IPS-11a (cell line): ENCODE results near the gene PTGR2.
"Not testable (repeated sequence)": the region's sequence is repeated elsewhere in the genome, so short reads cannot be mapped to it uniquely, and the experiment has no call there.

ENCODE experiments used
- H3K4me3 ChIP-seq: one replicate; pipeline ENCODE4 v1.5.1; 2013; ENCODE audit warnings: low read depth, low read length, control low read depth

Gene PTGR2

GRCh38 chr14:73829526-73830431 is 21.9 kb upstream of the PTGR2 start:
- no peak overlapping the region for H3K4me3 ChIP-seq

GRCh38 chr14:73833034-73833433 is 18.6 kb upstream of the PTGR2 start:
- no peak overlapping the region for H3K4me3 ChIP-seq

- H3K4me3 ChIP-seq = no peak overlapping the region
These were observed 17.9 kb upstream of the PTGR2 start for GRCh38 chr14:73833530-73834260.

GRCh38 chr14:73834261-73834625 is 17.4 kb upstream of the PTGR2 start:
- no peak overlapping the region for H3K4me3 ChIP-seq

- H3K4me3 ChIP-seq = not testable (repeated sequence)
These were observed 13.2 kb upstream of the PTGR2 start for GRCh38 chr14:73838293-73839034.

DNA sequence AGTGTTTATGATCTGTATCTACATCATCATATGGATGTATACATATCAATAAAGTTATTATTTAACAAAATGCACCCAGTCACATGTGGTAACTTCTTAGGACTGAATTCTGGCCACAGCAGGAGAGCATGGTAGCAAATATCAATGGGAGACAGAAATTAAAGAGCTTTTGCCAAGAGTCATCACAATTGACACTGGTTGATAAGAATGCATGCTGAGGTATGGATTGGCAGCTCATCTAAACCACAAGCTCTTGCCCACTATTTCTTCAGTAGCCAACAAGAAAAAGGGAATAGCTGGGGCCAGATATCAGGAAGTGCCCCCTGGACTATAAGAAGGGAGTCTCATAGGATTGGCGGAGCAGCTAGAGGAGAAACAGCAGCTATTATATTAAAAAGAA is 9.4 kb upstream of the PTGR2 start:
- H3K4me3 ChIP-seq = no peak overlapping the region

DNA sequence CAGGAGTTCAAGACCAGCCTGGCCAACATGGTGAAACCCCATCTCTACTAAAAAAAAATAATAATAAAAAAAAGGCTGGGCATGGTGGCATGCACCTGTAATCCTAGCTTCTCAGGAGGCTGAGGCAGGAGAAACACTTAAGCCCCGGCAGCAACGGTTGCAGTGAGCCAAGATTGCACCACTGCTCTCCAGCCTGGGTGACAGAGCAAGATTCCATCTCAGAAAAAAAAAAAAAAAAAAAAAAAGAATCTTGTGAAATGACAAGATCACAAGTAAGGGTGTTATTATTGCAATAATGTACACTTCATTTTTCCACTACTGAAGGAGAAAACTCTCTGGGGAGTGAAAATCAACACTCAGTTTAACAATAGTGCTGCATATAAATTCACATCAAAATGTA is 8.8 kb upstream of the PTGR2 start:
- H3K4me3 ChIP-seq = no peak overlapping the region

GRCh38 chr14:73843296-73843695 is 8.3 kb upstream of the PTGR2 start:
- H3K4me3 ChIP-seq = no peak overlapping the region

DNA sequence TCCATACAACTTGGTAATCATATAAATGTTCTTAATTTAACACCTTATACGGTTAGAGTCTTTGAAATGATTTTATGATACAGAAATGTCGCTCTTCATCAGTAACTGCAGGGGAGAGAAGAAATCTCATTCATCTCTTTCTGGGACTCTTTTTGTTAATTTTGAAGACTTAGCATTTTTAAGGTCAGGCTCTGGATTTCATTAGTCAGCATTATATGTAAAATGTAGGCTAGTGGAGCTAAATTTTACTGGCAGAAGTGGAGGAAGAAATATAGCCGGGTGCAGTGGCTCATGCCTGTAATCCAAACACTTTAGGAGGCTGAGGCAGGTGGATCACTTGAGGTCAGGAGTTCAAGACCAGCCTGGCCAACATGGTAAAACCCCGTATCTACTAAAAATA is 4.7 kb upstream of the PTGR2 start:
- no peak overlapping the region for H3K4me3 ChIP-seq

- peak overlapping the region; percentile 5 for H3K4me3 ChIP-seq
These were observed 631 bp upstream of the PTGR2 start for GRCh38 chr14:73851000-73851399.

GRCh38 chr14:73859145-73859544 is 7.5 kb downstream of the PTGR2 start:
- H3K4me3 ChIP-seq = no peak overlapping the region

DNA sequence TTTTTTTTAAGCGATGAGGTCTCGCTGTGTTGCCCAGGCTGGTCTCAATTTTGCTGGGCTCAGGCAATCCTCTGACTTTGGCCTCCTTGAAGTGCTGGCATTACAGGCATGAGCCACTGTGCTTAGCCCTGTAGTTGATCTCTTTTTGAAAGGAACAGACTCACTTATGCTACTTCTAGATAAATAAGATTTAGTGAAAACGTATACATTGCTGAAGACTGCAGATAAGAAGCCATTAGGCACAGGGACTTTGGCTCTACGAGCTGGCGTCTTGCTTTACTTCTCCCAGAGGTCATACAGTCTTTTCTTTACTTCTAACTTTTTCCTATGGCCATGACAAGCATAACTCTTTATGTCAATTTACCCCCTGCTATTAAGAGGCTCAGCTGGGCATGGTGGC is 9.4 kb downstream of the PTGR2 start:
- no peak overlapping the region for H3K4me3 ChIP-seq

GRCh38 chr14:73862480-73862879 is 10.8 kb downstream of the PTGR2 start:
- no peak overlapping the region for H3K4me3 ChIP-seq

- no peak overlapping the region for H3K4me3 ChIP-seq
These were observed 11.6 kb downstream of the PTGR2 start for GRCh38 chr14:73863209-73863608.

DNA sequence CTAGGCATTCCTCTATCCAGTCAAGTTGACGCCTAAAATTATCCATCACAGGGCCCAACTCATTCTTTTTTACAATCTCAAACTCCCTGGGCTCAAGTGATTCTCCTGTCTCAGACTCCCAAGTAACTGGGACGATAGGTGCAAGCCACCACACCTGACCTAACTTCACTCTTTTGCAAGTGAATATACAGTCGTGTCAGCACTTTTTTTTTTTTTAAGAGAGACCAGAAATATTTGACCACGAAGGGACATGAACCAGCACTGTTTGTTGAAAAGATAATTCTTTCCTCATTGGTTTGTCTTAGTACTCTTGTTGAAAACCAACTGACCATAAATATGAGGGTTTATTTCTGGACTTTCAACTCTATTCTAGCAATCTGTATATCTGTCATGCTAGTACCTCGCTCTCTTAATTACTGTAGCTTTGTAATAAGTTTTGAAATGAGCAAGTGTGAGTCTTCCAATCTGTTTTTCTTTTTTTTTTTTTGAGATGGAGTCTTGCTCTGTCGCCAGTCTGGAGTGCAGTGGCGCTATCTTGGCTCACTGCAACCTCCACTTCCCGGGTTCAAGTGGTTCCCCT is 14.0 kb downstream of the PTGR2 start:
- no peak overlapping the region for H3K4me3 ChIP-seq

- H3K4me3 ChIP-seq = not testable (repeated sequence)
These were observed 18.1 kb downstream of the PTGR2 start for GRCh38 chr14:73869754-73870153.

DNA sequence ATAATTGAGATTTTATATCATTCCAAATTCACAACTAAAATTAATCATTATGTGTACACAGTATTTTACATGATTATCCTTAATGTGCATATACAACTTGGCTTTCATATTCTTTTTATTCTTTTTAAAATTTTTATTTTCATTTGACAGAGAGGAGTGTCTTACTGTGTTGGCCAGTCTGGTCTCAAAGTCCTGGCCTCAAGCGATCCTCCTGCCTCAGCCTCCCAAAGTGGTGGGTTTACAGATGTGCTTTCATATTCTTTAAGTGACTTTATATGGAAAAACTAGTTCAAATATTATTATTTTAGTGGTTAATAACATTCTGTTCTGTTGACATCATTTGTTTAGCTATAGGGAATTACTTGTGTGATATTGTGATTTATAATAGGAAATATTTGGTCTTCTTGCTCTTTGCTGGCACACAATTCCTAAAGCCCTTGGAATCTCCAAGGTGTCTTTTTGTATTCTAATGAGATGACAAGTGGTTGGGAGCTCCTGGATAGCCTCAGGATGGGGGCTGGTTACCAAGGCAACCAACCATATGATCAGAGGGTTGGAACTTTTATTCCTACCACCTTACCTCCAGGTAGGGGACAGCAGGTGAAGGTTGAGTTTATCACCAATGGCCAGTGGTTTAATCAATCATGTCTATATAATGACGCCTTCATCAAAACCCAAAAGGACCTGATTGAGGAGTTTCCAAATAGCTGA is 19.0 kb downstream of the PTGR2 start:
- no peak overlapping the region for H3K4me3 ChIP-seq

- no peak overlapping the region for H3K4me3 ChIP-seq
These were observed 22.0 kb downstream of the PTGR2 start for GRCh38 chr14:73873660-73874059.

- no peak overlapping the region for H3K4me3 ChIP-seq
These were observed 26.2 kb downstream of the PTGR2 start for GRCh38 chr14:73877790-73878189.

DNA sequence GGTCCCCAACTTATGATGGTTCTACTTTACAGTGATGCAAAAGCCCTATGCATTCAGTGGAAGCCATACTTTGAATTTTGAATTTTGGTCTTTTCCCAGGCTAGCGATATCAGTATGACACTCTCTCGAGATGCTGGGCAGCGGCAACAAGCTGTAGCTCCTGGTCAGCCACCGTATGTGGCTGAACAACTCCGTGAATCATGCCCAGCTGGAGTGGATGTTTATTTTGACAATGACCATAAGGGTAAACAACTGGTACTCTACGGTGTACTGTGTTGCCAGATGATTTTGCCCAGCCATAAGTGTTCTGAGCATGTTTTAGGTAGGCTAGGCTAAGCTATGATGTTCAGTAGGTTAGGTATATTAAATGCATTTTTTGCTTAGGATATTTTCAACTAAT is 26.8 kb downstream of the PTGR2 start:
- no peak overlapping the region for H3K4me3 ChIP-seq

DNA sequence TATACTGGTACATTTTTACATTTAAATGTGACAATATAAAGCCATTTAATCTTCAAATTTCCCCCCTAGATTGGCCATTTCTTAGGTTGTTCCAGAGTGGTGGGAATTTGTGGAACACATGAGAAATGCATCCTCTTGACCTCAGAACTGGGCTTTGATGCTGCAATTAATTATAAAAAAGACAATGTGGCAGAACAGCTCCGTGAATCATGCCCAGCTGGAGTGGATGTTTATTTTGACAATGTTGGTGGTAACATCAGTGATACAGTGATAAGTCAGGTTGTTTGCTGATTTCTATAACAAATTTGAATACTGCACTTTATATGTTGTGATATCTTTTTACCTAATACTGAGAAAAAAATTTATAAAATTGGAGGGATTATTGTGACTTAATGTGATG is 27.4 kb downstream of the PTGR2 start:
- no peak overlapping the region for H3K4me3 ChIP-seq
